ENCODE data around the gene GPHB5. TPM values are rescaled to one million over a fixed set of nuclear protein-coding genes. Genes with fewer than 3 reads are reported as not detected.

Gene GPHB5
- total and polyA plus RNA-seq, 2 of the 13 experiments (the other 11 are each of a cell fraction or from before 2014, with no cell fraction given) = not detected

DNA sequence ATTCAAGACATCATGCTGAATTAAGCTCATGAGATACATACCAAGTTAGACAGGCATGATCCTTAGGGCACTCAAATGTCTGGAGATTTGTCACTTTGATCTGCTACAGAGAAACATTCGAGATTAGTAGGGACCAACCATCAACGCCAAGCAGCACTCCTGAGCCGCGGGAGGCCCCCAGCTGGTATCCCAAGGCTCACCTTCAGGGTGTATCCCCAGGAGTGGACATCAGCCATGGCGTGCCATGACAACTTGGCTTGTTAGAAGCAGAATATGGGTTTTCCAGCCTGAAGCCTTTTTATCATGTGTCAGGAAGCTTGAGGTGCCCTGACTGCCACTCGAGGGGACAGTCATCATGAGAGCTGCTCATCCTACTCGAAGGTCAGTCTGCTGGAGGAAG, 39.1 kb upstream of the GPHB5 start:
- Histone ChIP-seq H3K9ac (ENCODE audit: insufficient read depth, low read depth, low read length) (no peak overlapping the region), H3K4me1 (ENCODE audit: insufficient read depth, low read length) (no peaks in the 10 kb centered on the region), H3K4me3 (replicated peaks in 1 of 3; ENCODE audit: insufficient read depth in 1 of 3, low read depth in 2 of 3, low read length in 3 of 3) (no peak overlapping the region), H3K79me2 (ENCODE audit: insufficient read depth, low read length) (no peaks in the 10 kb centered on the region), H2AFZ (ENCODE audit: low read length) (no peak overlapping the region), H3K27ac (ENCODE audit: extremely low read length, insufficient read depth, low read length) (no peak overlapping the region), H3K36me3 (replicated peaks in 1 of 2; ENCODE audit: control insufficient read depth in 1 of 2, insufficient read depth in 2 of 2, low read length in 2 of 2) (no peaks in the 10 kb centered on the region), H4K20me1 (ENCODE audit: insufficient read depth, low read length) (no peaks in the 10 kb centered on the region), H3K9me3 (ENCODE audit: low read length) (no peaks in the 10 kb centered on the region), H3K27me3 (ENCODE audit: control insufficient read depth in 1 of 2, insufficient read depth in 2 of 2, low read length in 2 of 2) (peaks cover 0 to 1% of the 10 kb centered on the region in 2 experiments; a peak in 1 of 5 replicates), H3K4me2 (ENCODE audit: low read depth, low read length) (no peak overlapping the region)
- FAIRE-seq (no peak), ATAC-seq (no peak), DNase-seq (ENCODE audit: low spot score) (no peak)
- CTCF ChIA-PET (ENCODE audit: low intra/inter-chr PET ratio, low total read pairs) = no interaction called here
- no TSS peak for BruUV-seq (replicated peaks)
- in situ Hi-C loops (cut with HindIII; ENCODE audit: extremely low pct_ligation_motif_present, low pct_unique_long_range_greater_than_20kb) = no loop called here
- intact Hi-C loops (cut with micrococcal nuclease; ENCODE audit: unreplicated experiment) = no loop called here
- 32% methylated on average over 4 of the region's 7 CpGs for whole genome bisulfite sequencing (ENCODE audit: low lambda C conversion rate)
- TF ChIP-seq ARNT2 (CRISPR knock-in tag; IDR thresholded peaks at IDR 0.05; ENCODE audit: low read depth) (no peak), ZFP37 (CRISPR knock-in tag; IDR thresholded peaks at IDR 0.05; ENCODE audit: borderline replicate concordance) (no peak)
- TF ChIP-seq, protein P1, sequence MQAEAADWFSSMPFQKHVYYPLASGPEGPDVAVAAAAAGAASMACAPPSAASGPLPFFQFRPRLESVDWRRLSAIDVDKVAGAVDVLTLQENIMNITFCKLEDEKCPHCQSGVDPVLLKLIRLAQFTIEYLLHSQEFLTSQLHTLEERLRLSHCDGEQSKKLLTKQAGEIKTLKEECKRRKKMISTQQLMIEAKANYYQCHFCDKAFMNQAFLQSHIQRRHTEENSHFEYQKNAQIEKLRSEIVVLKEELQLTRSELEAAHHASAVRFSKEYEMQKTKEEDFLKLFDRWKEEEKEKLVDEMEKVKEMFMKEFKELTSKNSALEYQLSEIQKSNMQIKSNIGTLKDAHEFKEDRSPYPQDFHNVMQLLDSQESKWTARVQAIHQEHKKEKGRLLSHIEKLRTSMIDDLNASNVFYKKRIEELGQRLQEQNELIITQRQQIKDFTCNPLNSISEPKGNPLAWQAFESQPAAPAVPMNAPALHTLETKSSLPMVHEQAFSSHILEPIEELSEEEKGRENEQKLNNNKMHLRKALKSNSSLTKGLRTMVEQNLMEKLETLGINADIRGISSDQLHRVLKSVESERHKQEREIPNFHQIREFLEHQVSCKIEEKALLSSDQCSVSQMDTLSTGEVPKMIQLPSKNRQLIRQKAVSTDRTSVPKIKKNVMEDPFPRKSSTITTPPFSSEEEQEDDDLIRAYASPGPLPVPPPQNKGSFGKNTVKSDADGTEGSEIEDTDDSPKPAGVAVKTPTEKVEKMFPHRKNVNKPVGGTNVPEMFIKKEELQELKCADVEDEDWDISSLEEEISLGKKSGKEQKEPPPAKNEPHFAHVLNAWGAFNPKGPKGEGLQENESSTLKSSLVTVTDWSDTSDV (CRISPR knock-in tag; IDR thresholded peaks at IDR 0.05) = no peak
- TF ChIP-seq, protein P2, sequence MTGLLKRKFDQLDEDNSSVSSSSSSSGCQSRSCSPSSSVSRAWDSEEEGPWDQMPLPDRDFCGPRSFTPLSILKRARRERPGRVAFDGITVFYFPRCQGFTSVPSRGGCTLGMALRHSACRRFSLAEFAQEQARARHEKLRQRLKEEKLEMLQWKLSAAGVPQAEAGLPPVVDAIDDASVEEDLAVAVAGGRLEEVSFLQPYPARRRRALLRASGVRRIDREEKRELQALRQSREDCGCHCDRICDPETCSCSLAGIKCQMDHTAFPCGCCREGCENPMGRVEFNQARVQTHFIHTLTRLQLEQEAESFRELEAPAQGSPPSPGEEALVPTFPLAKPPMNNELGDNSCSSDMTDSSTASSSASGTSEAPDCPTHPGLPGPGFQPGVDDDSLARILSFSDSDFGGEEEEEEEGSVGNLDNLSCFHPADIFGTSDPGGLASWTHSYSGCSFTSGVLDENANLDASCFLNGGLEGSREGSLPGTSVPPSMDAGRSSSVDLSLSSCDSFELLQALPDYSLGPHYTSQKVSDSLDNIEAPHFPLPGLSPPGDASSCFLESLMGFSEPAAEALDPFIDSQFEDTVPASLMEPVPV (CRISPR knock-in tag; IDR thresholded peaks at IDR 0.05) = no peak
- TF ChIP-seq, protein P3, sequence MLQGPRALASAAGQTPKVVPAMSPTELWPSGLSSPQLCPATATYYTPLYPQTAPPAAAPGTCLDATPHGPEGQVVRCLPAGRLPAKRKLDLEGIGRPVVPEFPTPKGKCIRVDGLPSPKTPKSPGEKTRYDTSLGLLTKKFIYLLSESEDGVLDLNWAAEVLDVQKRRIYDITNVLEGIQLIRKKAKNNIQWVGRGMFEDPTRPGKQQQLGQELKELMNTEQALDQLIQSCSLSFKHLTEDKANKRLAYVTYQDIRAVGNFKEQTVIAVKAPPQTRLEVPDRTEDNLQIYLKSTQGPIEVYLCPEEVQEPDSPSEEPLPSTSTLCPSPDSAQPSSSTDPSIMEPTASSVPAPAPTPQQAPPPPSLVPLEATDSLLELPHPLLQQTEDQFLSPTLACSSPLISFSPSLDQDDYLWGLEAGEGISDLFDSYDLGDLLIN (CRISPR knock-in tag; IDR thresholded peaks at IDR 0.05; ENCODE audit: borderline replicate concordance) = no peak
- POLR2A ChIA-PET = no interaction called here
